Activated CD8-positive, alpha-beta memory T cell treated with anti-CD3 and anti-CD28 coated beads for 48 hours (primary cell): ENCODE data around the gene REG3G.
"Not testable (repeated sequence)": the region's sequence is repeated elsewhere in the genome, so short reads cannot be mapped to it uniquely, and the experiment has no call there.

Experiments
- DNase-seq, 3 experiments: peaks; one replicate each; pipeline ENCODE4 v3.0.0-alpha.2; 2020; ENCODE audit warnings: low read depth in 2 of 3, low spot score in 2 of 3

REG3G gene

DNA sequence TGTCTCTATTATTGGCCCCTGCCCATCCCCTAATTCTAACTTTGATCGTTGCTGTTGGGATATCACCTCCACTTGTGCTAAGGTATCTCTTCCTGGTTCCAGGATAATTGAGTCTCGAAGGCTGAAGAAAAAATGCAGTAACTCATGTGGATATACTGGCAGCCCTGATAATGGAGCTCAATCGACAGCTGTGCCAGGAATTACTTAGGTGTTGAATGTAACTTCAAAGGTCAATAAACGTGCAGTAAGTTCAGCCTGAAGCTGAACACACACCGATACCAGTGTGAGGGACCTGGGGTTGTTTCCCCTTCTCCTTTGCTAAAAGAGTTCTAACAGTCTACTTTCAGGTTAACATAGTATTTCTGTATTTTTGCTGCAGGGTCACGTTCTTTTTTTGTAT, 11.9 kb upstream of the REG3G start:
- DNase-seq = no peak

DNA sequence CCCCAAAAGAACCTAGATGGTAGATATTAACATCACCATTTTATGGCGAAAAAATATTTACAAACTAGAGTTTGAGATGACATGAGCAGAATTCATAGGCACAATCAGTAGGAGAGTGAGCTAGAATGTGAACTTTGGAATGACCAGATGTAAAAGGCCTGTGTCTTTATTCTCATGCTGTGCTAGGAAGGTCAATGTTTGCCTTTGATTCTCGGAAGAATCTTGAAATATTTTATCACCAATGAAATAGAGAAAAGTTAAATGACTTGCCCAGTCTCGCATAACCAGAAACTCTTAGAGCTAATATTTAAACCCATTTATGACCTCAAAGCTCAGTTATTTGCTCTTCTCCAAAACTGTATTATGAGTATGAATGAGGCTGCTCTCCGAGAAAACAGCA, 9.2 kb upstream of the REG3G start:
- no peak for DNase-seq

DNA sequence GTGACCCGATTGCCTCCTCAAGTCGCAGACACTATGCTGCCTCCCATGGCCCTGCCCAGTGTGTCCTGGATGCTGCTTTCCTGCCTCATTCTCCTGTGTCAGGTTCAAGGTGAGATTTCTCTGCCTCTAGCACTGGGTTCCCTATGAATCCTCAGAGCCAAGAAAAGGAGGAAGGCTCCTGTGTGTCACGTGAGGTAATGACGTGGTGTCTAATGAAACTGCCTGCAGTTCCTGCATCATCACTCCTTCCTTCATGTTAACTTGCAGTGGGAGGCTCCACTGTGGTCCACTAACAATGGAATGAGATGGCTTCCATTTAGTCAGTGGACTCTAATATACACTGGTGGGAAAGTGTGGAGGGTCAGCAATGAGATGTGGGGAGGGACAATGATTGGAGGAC, 559 bp downstream of the REG3G start:
- no peak for DNase-seq

DNA sequence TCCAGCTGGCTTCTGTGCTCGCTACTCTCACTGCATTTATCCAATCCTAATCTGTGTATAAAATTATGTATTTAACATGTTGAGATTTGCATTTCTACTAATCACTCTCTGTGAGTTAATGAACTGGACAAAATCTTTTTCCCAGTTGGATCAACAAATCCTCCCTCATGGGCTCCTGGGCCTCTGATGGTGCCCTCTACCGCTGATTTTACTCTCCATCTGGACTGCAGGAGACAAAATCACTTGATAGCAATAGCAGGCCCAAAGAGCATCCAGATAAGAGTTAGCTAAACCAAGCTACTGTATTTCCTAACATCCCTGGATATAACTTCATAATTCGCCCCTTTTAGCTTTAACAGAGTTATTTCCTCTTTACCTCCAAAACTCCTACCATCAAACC, 14.4 kb downstream of the REG3G start:
- no peak for DNase-seq

DNA sequence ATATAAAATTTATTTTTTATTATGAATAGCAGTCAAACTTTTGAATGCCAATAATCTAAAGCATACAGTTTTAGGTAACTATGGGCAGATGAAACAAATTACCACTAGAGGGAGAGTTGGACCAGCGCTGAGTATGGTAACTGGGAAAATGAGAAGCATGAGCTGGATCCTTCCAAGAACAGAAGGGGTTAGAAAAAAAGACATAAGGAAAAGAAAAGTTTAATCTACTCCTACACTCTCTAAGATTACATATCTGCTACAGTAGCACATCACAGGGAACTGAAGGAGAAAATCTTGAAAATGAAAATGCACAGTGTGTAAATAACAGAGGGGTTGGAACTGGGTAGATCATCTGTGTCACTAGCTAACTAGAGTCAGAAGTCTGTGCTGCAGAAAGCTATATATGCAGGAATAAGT, 15.5 kb downstream of the REG3G start:
- no peak for DNase-seq

DNA sequence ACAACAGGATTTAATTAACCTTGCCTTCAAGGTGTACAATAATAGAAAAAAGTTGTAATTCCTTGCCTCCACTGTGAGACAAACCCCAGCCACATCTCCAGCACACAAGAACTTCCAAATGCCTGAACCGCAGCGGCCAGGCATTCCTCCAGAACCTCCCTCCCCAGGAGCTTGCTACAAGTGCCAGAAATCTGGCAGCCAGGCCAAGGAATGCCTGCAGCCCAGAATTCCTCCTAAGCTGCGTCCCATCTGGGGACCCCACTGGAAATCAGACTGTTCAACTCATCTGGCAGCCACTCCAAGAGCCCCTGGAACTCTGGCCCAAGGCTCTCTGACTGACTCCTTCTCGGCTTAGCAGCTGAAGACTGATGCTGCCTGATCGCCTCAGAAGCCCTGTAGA, 28.0 kb downstream of the REG3G start:
- not testable (repeated sequence) for DNase-seq

DNA sequence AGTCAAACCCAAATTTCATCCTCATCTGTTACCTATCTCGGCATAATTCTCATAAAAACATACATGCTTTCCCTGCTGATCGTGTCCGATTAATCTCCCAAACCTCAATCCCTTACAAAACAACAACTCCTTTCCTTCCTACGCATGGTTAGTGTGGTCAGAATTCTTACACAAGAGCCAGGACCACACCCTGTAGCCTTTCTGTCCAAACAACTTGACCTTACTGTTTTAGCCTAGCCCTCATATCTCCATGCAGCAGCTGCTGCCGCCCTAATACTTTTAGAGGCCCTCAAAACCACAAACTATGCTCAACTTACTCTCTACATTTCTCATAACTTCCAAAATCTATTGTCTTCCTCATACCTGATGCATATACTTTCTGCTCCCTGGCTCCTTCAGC, 29.3 kb downstream of the REG3G start:
- DNase-seq = not testable (repeated sequence)

DNA sequence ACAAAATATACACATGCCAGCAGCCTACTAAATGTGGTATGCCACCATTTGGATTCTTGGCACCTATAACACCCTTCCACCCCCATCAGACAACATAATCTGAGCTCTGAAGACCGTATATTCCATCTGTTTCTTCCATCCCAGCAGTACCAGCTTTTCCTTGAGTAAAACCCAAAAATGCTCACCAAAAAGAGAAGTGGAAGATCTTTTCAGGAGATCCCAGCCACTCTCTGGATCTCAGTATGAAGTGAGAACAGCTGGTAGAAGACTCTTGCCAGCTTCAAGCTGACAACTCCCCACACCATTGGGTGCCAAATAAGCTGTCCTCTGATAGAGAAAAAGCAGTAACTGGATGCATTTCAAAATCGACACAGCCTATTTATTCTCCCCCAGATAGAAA, 39.7 kb downstream of the REG3G start:
- no peak for DNase-seq

DNA sequence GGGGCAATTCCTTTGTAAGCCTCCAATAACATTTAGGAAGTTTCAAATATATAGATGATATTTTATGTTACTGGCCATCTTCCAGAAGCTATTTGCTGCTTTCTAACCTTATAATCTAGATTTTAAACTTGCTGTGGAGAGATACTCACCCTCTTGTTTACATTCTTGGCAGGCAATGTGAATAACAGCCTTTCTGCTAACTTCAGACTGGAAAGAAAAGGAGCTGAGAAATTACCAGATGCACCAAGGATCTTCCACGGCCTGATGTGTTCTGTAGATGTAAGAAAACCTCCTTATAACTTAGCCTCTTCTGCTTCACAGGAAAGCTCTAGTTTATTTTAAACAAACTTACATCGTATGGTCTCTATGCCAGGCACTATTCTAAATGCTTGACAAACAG, 45.6 kb downstream of the REG3G start:
- DNase-seq = no peak
